Spleen (tissue), 11 donors: ENCODE measurements around the gene PTGDR2. TPM values are rescaled to one million over a fixed set of nuclear protein-coding genes. Genes with fewer than 3 reads are reported as not detected.

Experiments
- DNase-seq: peaks from one replicate; pipeline ENCODE4 v3.0.0-alpha.2; 2020
- H3K27ac ChIP-seq, 8 donors: fragments of 200-600 bp; sonication (generic) in 7 of 8; 1 replicate in 4 of 8; 2 replicates in 4 of 8; pipeline versions ENCODE4 v1.5.0 to v1.8.0; 2016 to 2021; ENCODE audit warnings: inconsistent platforms in 4 of 8, mild to moderate bottlenecking in 4 of 8, moderate library complexity in 1 of 8
- H3K27me3 ChIP-seq, 7 donors: fragments of 200-600 bp; sonication (generic) in 6 of 7; replicated peaks in 1 of 7; 1 replicate in 4 of 7; 2 replicates in 3 of 7; pipeline versions ENCODE4 v1.5.0 to v1.8.0; 2016 to 2021; ENCODE audit warnings: inconsistent platforms in 3 of 7, mild to moderate bottlenecking in 1 of 7
- H3K36me3 ChIP-seq, 6 donors: fragments of 200-600 bp; sonication (generic) in 5 of 6; 1 replicate in 4 of 6; 2 replicates in 2 of 6; pipeline versions ENCODE4 v1.5.0 to v1.8.0; 2016 to 2021; ENCODE audit warnings: inconsistent platforms in 2 of 6
- H3K4me1 ChIP-seq, 6 donors: fragments of 200-600 bp; sonication (generic) in 5 of 6; 1 replicate in 3 of 6; 2 replicates in 3 of 6; pipeline versions ENCODE4 v1.5.0 to v1.8.0; 2016 to 2021; ENCODE audit warnings: inconsistent platforms in 3 of 6
- H3K4me3 ChIP-seq, 8 donors: fragments of 200-600 bp; sonication (generic) in 7 of 8; 1 replicate in 4 of 8; 2 replicates in 4 of 8; pipeline versions ENCODE4 v1.5.0 to v1.8.0; 2016 to 2021; ENCODE audit warnings: inconsistent platforms in 4 of 8, mild to moderate bottlenecking in 4 of 8, moderate library complexity in 2 of 8
- H3K9me3 ChIP-seq, 8 donors: fragments of 200-600 bp; sonication (generic) in 7 of 8; 1 replicate in 4 of 8; 2 replicates in 4 of 8; pipeline versions ENCODE4 v1.5.0 to v1.8.0; 2016 to 2021; ENCODE audit warnings: inconsistent platforms in 4 of 8
- POLR2A ChIP-seq, 3 donors: fragments of 450-650 bp; IDR thresholded peaks; one replicate each; pipeline ENCODE4 v1.5.1; 2017; ENCODE audit warnings: antibody characterized with exemption in 3 of 3, mild to moderate bottlenecking in 1 of 3
- POLR2AphosphoS5 ChIP-seq, 3 donors: sonication (generic); formaldehyde crosslinking; IDR thresholded peaks; one replicate each; pipeline ENCODE4 v1.5.1; 2017; ENCODE audit warnings: antibody characterized with exemption in 3 of 3
- WGBS, 5 donors: extraction: QIAGEN DNeasy Blood & Tissue Kit in 3 of 5; methylation state at CpG; one replicate each; pipeline versions ENCODE4 v1.1.5 to v1.1.7; 2013 to 2018; 5-methylcytosine and 5-hydroxymethylcytosine counted together
- intact Hi-C: fragments of 100-400 bp; cut with DNase I; formaldehyde crosslinking; loops from one replicate; pipeline ENCODE4 v1.15.0; 2023; ENCODE audit warnings: low total_unique reads
- polyA plus RNA-seq, 3 donors: library from polyadenylated mRNA; stranded (reverse); fragments of 200-250 nt; gene quantifications; one replicate each; pipeline ENCODE4 v1.2.1, GENCODE V29; 2013
- total RNA-seq, 7 donors: library from RNA; depleted of rRNA in 3 of 7; stranded (reverse); fragments of >200 nt in 3 of 7; fragmentation: NEBNext Ultra II Directional in 4 of 7; extraction: Animal tissue kit (Norgen Biotek cat#: 25700) in 4 of 7; gene quantifications; one replicate each; pipeline versions ENCODE4 v1.1.0 to v1.2.1, GENCODE V29; 2016 to 2021
- TF ChIP-seq, protein P1 (sequence below), 11 experiments: fragments of 200-600 bp in 7 of 11; fragments of 450-650 bp in 4 of 11; sonication (generic) in 4 of 11; IDR thresholded peaks in 8 of 11; conservative IDR thresholded peaks in 3 of 11; 1 replicate in 7 of 11; 2 replicates in 4 of 11; pipeline versions ENCODE4 v1.4.0 to v1.8.0; 2016 to 2021; ENCODE audit warnings: antibody characterized with exemption in 11 of 11, inconsistent platforms in 4 of 11, mild to moderate bottlenecking in 1 of 11
- donor health status: healthy with polysubstance abuse.
- donor health status: DM: no; HTN: no; CAD: no; lungs with moderate emphysema.
- donor health status: DM: no; HTN: no; CAD: no.
- donor health status: Bipolar disorder and iron deficiency.
- donor health status: healthy.
- donor health status: DM: no; HTN: no; CAD: no.
- donor health status: DM: yes; HTN: yes; CAD: no.

PTGDR2 gene
- total and polyA plus RNA-seq, 10 donors = 0.10 to 1.1 (median 0.26) TPM; not detected in 1

DNA sequence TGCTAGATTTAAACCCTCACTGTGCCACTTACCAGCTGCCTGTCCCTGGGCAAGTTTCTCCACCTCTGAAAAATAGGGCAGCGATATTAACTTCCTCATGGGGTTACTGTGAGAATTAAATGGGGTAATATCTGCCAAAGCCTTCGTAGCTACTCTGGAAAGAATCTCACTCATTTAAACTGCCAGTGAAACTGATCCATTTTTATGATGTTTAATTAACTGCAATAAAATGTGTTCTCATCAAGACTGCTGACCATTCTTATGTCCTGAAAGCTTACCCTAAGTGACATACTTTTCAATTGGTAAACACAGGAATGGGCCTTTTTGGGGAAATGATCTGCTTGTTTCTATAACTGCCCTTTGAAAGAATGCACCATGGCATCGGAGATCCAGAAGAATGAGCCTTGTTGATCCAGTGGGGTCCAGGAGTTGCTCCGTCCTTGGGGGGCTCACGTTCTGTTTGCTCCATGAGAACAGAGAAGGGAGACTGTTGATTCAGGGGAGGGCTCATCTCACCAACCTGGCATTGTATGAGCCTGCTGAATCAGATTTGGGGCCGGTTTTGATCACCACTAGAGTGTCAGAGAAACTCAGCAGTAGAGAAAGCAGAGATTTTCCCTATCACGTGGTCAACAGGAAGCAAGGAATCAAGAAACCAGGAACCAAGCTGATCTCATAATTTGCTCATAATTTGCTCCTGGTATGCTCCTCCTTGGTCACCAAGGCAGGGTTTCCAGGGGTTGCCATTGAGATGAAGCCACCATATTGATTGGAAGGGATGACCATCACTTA is 20.8 kb downstream of the PTGDR2 start:
- Histone ChIP-seq H3K9me3 (no peaks in the 10 kb centered on the region), H3K27ac (peak overlapping the region in 2 of 8 donors; percentile 45 to 47), H3K4me1 (peaks cover 0 to 30% (median 7%) of the 10 kb centered on the region in 6 donors), H3K4me3 (no peak overlapping the region), H3K27me3 (peaks cover 0 to 7% (median 0%) of the 10 kb centered on the region in 7 donors), H3K36me3 (no peaks in the 10 kb centered on the region)
- intact Hi-C loops = loop anchor here (5.0 kb wide), 1 partner anchor 52 kb away; no protein-coding TSS in a partner anchor
- TF ChIP-seq POLR2A (IDR thresholded peaks at IDR 0.05) = no peak
- TF ChIP-seq POLR2AphosphoS5 (IDR thresholded peaks at IDR 0.05) = no peak
- TF ChIP-seq, protein P1, sequence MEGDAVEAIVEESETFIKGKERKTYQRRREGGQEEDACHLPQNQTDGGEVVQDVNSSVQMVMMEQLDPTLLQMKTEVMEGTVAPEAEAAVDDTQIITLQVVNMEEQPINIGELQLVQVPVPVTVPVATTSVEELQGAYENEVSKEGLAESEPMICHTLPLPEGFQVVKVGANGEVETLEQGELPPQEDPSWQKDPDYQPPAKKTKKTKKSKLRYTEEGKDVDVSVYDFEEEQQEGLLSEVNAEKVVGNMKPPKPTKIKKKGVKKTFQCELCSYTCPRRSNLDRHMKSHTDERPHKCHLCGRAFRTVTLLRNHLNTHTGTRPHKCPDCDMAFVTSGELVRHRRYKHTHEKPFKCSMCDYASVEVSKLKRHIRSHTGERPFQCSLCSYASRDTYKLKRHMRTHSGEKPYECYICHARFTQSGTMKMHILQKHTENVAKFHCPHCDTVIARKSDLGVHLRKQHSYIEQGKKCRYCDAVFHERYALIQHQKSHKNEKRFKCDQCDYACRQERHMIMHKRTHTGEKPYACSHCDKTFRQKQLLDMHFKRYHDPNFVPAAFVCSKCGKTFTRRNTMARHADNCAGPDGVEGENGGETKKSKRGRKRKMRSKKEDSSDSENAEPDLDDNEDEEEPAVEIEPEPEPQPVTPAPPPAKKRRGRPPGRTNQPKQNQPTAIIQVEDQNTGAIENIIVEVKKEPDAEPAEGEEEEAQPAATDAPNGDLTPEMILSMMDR (IDR thresholded peaks at IDR 0.05 in 8 of 11, conservative IDR thresholded peaks at IDR 0.05 in 3 of 11) = no peak
- WGBS, 5 donors = 56 to 66% (median 59%) methylated on average over 7 of the region's 7 CpGs
- DNase-seq = no peak

DNA sequence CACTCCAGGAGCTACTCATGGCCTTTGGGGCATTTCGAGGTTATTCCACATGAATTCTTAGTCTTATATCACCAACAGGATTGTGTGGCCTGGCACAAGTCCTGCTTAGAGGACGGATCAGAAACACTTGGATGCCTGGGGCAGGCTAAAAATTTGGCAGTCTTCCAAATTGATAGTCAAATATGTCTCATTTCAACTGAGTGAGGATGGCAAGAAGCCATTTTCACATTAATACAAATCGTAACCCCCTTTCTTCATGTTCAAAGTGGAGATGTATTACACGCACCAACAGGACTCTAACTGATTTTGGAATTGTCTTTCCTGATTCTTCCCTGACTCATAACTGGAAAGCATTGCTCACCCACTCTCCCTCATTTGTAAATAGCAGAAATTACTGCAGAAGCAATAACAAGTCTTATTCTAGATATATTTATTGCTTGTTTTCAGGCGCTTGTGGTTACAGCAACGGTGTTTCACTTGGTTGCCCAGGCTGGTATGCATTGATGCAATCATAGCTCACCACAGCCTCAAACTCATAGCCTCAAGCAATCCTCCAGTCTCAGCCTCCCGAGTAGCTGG is 24.2 kb downstream of the PTGDR2 start:
- H3K4me3 ChIP-seq = no peak overlapping the region
- peaks cover 0 to 30% (median 7%) of the 10 kb centered on the region in 6 donors for H3K4me1 ChIP-seq
- intact Hi-C loops = loop anchor here (2.0 to 5.0 kb wide), 2 partner anchors 56 to 353 kb away; no protein-coding TSS in a partner anchor
- no peaks in the 10 kb centered on the region for H3K9me3 ChIP-seq
- H3K27me3 ChIP-seq = peaks cover 0 to 7% (median 0%) of the 10 kb centered on the region in 7 donors
- WGBS, 5 donors = 51 to 67% (median 61%) methylated on average over 7 of the region's 7 CpGs
- H3K27ac ChIP-seq = no peak overlapping the region
- H3K36me3 ChIP-seq = no peaks in the 10 kb centered on the region
- DNase-seq = no peak
- TF ChIP-seq POLR2A (IDR thresholded peaks at IDR 0.05) = no peak
- TF ChIP-seq, protein P1 (IDR thresholded peaks at IDR 0.05 in 8 of 11, conservative IDR thresholded peaks at IDR 0.05 in 3 of 11) = no peak
- no peak for TF ChIP-seq POLR2AphosphoS5 (IDR thresholded peaks at IDR 0.05)

DNA sequence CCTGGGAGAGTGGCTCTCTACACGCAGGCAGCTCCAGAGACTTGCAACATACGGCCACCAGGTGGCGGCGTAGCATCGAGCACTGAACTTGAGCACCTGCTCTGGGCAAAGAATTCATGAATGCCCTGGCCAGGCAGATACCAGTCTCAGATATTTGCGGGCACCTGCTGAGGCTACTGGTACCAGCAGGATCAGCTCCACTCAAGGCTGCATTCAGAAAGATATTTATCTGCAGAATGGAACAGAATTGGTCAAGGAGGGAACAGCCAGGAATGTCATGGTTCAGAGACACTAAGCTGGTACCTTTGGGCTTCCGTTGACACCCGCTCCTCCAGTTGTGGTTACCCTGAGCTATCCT is 24.6 kb downstream of the PTGDR2 start:
- Histone ChIP-seq H3K27me3 (peaks cover 0 to 7% (median 0%) of the 10 kb centered on the region in 7 donors), H3K9me3 (no peaks in the 10 kb centered on the region), H3K4me3 (no peak overlapping the region), H3K27ac (peak overlapping the region in 1 of 8 donors; percentile 11), H3K4me1 (peaks cover 0 to 28% (median 7%) of the 10 kb centered on the region in 6 donors), H3K36me3 (no peaks in the 10 kb centered on the region)
- peak; percentile 94 for DNase-seq
- WGBS, 5 donors = 19 to 60% (median 24%) methylated on average over 3 to 8 of the region's 8 CpGs
- intact Hi-C loops = loop anchor here (2.0 to 5.0 kb wide), 2 partner anchors 56 to 354 kb away; no protein-coding TSS in a partner anchor
- TF ChIP-seq, protein P1 (IDR thresholded peaks at IDR 0.05 in 8 of 11, conservative IDR thresholded peaks at IDR 0.05 in 3 of 11) = peak; percentile 81 to 96 (median 90)
- no peak for TF ChIP-seq POLR2AphosphoS5 (IDR thresholded peaks at IDR 0.05)
